HepG2 (cell line): ENCODE results near the gene GFOD1. TPM values are rescaled to one million over a fixed set of nuclear protein-coding genes. Genes with fewer than 3 reads are reported as not detected.

Source experiments
- ARID4A ChIP-seq: sonication (generic); formaldehyde crosslinking; IDR thresholded peaks from 2 replicates; pipeline ENCODE4 v1.5.0; 2020; ENCODE audit warnings: mild to moderate bottlenecking, missing genetic modification reagents, borderline replicate concordance
- ARNT2 ChIP-seq: sonication (generic); formaldehyde crosslinking; IDR thresholded peaks from 2 replicates; pipeline ENCODE4 v1.8.0; 2022; ENCODE audit warnings: mild to moderate bottlenecking, low read depth, missing genetic modification reagents, moderate library complexity
- ATF2 ChIP-seq: sonication (generic); formaldehyde crosslinking; IDR thresholded peaks from 2 replicates; pipeline ENCODE4 v1.4.0; 2020; ENCODE audit warnings: missing genetic modification reagents
- HMG20B ChIP-seq: conservative IDR thresholded peaks from 2 replicates; pipeline ENCODE4 v1.6.1; 2016; ENCODE audit warnings: missing genetic modification reagents, missing compliant biosample characterization
- KDM6A ChIP-seq: IDR thresholded peaks from 2 replicates; pipeline ENCODE4 v1.6.1; 2016; ENCODE audit warnings: low read depth
- PHF8 ChIP-seq: sonication (generic); formaldehyde crosslinking; IDR thresholded peaks from 2 replicates; pipeline ENCODE4 v1.5.0; 2020; ENCODE audit warnings: missing genetic modification reagents
- POLR2AphosphoS2 ChIP-seq: IDR thresholded peaks from 2 replicates; pipeline ENCODE4 v1.6.1; 2011; ENCODE audit warnings: low read depth, low read length, improper control_type of control experiment
- TBX2 ChIP-seq: sonication (generic); formaldehyde crosslinking; IDR thresholded peaks from 2 replicates; pipeline ENCODE4 v1.5.0; 2020; ENCODE audit warnings: missing genetic modification reagents, mild to moderate bottlenecking, borderline replicate concordance
- TFAP4 ChIP-seq: sonication (generic); IDR thresholded peaks from 2 replicates; pipeline ENCODE4 v1.6.1; 2016; ENCODE audit warnings: low read depth, borderline replicate concordance
- ZBED4 ChIP-seq: sonication (generic); formaldehyde crosslinking; IDR thresholded peaks from 2 replicates; pipeline ENCODE4 v1.4.0; 2020; ENCODE audit warnings: missing genetic modification reagents, borderline replicate concordance
- ZFP90 ChIP-seq: sonication (generic); formaldehyde crosslinking; IDR thresholded peaks from 2 replicates; pipeline ENCODE4 v1.8.0; 2022; ENCODE audit warnings: missing genetic modification reagents, mild to moderate bottlenecking, inconsistent platforms, borderline replicate concordance
- ZNF281 ChIP-seq: sonication (generic); formaldehyde crosslinking; IDR thresholded peaks from 2 replicates; pipeline ENCODE4 v1.4.0; 2020; ENCODE audit warnings: missing genetic modification reagents, borderline replicate concordance
- ZNF629 ChIP-seq: sonication (generic); formaldehyde crosslinking; conservative IDR thresholded peaks from 2 replicates; pipeline ENCODE4 v1.5.0; 2020; ENCODE audit warnings: missing genetic modification reagents
- ZNF740 ChIP-seq: sonication (generic); formaldehyde crosslinking; IDR thresholded peaks from 2 replicates; pipeline ENCODE4 v1.4.0; 2020; ENCODE audit warnings: missing genetic modification reagents
- polyA plus RNA-seq, 8 experiments: library from polyadenylated mRNA; depleted of rRNA in 3 of 8; stranded (reverse) in 7 of 8; unstranded in 1 of 8; fragments of >200 nt; fragmentation: Illumina TruSeq in 4 of 8; extraction: Trizol in 4 of 8; gene quantifications; 2 replicates each; pipeline versions ENCODE4 v1.2.1 to v1.2.3, GENCODE V29; 2011 to 2016; ENCODE audit warnings: low read depth in 4 of 8, missing spikeins in 1 of 8, mixed read lengths in 1 of 8; ENCODE audit not compliant: insufficient read depth in 1 of 8
- total RNA-seq, 5 experiments: library from RNA; depleted of rRNA; stranded (reverse); fragments of >200 nt; fragmentation: Illumina TruSeq; extraction: Trizol; gene quantifications; 2 replicates each; pipeline ENCODE4 v1.2.3, GENCODE V29; 2016; ENCODE audit warnings: low read depth in 1 of 5

The GFOD1 gene
- total and polyA plus RNA-seq, 2 of the 13 experiments (the other 11 are each of a cell fraction or from before 2014, with no cell fraction given) = 1.9 to 6.4 TPM

GRCh38 chr6:13412639-13413465 lies 74.5 kb downstream of the GFOD1 start (continued):
- no peak for TF ChIP-seq ZNF629
- no peak for TF ChIP-seq TFAP4
- TF ChIP-seq ZNF281 (CRISPR knock-in tag) = peak; percentile 64; the same call in 1 of the 2 replicates
- TF ChIP-seq ARNT2 (CRISPR knock-in tag) = no peak
- no peak for TF ChIP-seq ZNF740 (CRISPR knock-in tag)
- TF ChIP-seq HMG20B (CRISPR knock-in tag) = peak; percentile 2; the same call in 1 of the 2 replicates
- TF ChIP-seq PHF8 (CRISPR knock-in tag) = no peak
- 0 out of 2 replicates have a peak, but pooled peaks have one; percentile 24 for TF ChIP-seq ZBED4 (CRISPR knock-in tag)
- TF ChIP-seq ATF2 = no peak
- no peak for TF ChIP-seq ZFP90 (CRISPR knock-in tag)
- no peak for TF ChIP-seq KDM6A
- no peak for TF ChIP-seq POLR2AphosphoS2
- TF ChIP-seq ARID4A (CRISPR knock-in tag) = no peak; the same call in 1 of the 2 replicates
- no peak for TF ChIP-seq TBX2 (CRISPR knock-in tag)
